Measurements from ENCODE around the gene VPS11.
A peak's percentile ranks its signal among the peaks of the same experiment; 100 is the strongest.

VPS11 gene

DNA sequence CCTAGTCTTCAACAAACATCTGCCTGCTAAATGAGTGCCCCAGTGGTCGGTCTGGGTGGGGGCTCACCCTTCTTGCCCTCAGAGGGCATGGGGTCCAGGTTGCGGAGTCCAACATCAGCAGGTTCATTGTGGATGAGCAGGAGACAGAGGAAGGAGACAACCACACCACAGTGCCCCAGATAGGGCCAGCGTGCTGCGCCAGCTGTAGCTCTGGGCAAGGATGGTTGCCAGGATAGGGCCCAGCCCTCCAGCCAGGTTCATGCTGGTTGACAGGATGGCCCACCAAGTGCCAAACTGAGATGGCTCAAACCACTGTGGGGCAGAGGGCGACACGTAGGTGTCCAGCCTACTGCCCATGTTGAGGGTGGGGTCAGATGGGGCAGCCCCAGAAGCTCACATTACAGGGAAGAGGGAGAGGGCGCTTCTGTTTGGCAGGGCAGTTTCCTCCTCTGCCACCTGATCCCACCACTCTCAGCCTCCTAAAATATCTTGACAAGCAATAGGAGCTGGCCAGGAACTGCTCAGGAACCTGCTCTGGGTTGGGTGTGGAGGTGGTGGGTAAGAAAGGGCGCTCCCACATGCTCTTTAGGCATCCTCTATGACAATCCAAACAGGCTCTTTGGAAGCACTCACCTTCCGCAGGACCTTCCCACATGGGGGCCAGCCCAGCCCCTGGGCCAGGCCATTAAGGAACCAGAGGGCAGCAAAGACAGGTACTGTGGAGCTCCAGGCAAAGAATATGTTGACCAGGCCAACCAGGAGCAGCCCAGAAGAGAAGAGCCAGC is 39.9 kb upstream of the VPS11 start:
- peak overlapping the region; percentile 88 for H3K27ac Mint-ChIP-seq
- no peaks in the 10 kb centered on the region for H3K9me3 Mint-ChIP-seq
- peaks cover 33% of the 10 kb centered on the region for H3K36me3 Mint-ChIP-seq (ENCODE audit: low read depth)
- H3K4me3 Mint-ChIP-seq = peak overlapping the region; percentile 87
- no peak for DNase-seq
- TF ChIP-seq, protein P1, sequence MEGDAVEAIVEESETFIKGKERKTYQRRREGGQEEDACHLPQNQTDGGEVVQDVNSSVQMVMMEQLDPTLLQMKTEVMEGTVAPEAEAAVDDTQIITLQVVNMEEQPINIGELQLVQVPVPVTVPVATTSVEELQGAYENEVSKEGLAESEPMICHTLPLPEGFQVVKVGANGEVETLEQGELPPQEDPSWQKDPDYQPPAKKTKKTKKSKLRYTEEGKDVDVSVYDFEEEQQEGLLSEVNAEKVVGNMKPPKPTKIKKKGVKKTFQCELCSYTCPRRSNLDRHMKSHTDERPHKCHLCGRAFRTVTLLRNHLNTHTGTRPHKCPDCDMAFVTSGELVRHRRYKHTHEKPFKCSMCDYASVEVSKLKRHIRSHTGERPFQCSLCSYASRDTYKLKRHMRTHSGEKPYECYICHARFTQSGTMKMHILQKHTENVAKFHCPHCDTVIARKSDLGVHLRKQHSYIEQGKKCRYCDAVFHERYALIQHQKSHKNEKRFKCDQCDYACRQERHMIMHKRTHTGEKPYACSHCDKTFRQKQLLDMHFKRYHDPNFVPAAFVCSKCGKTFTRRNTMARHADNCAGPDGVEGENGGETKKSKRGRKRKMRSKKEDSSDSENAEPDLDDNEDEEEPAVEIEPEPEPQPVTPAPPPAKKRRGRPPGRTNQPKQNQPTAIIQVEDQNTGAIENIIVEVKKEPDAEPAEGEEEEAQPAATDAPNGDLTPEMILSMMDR (IDR thresholded peaks at IDR 0.05) = no peak
- H3K27me3 Mint-ChIP-seq (ENCODE audit: low read depth, poor library complexity) = peaks cover 4% of the 10 kb centered on the region
- H3K4me1 Mint-ChIP-seq = peaks cover 44% of the 10 kb centered on the region

DNA sequence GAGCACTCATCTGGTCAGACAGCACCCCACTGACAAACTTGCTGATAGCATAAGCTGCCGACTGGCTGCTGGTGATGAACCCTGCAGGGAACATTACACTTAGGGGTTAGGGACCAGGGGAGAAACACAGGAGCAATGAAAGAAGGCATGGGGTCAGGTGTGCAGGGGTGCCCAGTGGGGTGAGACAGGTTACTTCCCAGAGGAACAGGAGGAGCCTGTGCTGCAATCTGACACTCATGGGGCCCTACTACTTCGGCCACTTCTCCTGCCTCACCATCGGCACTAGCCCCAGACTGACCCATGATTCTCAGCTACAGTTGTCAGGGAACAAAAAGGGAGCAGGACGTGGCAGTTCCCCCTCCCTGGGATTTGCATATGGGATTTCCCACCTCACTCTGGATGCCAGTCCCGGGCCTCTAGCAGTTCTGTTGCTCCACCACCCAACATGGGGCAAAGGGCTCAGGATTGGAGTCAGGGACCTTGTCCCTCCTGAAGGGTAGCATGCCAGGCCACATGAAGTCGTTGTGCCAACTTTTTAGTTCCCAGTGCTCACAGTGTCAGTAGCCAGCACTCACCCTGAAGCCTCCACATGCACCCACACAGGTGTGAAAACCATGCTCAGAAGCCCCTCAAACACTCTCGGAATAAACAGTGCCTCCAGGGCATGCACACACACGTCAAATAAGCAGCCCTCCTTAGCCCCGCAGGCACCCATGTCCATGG is 39.1 kb upstream of the VPS11 start:
- Mint-ChIP-seq H3K27me3 (ENCODE audit: low read depth, poor library complexity) (peaks cover 4% of the 10 kb centered on the region), H3K27ac (peak overlapping the region; percentile 96), H3K4me3 (peak overlapping the region; percentile 87), H3K4me1 (peaks cover 44% of the 10 kb centered on the region), H3K36me3 (ENCODE audit: low read depth) (peaks cover 30% of the 10 kb centered on the region), H3K9me3 (no peaks in the 10 kb centered on the region)
- TF ChIP-seq, protein P1 (IDR thresholded peaks at IDR 0.05) = no peak
- DNase-seq = no peak

DNA sequence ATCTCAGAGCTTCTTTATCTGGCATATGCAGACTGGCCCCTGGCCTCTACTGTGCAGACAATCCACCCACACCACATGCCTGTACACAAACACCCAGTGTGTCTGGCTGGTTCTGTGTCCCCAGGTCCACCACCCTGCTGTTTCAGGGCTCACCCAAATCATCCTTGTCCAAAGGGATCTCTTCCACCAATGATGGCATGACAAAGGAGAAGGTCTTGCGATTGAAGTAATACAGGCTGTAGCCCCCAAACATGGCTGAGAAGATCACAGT is 38.6 kb upstream of the VPS11 start:
- Mint-ChIP-seq H3K27me3 (ENCODE audit: low read depth, poor library complexity) (peaks cover 4% of the 10 kb centered on the region), H3K4me3 (peak overlapping the region; percentile 87), H3K9me3 (no peaks in the 10 kb centered on the region), H3K27ac (peak overlapping the region; percentile 96), H3K4me1 (peaks cover 43% of the 10 kb centered on the region), H3K36me3 (ENCODE audit: low read depth) (peaks cover 25% of the 10 kb centered on the region)
- TF ChIP-seq, protein P1 (IDR thresholded peaks at IDR 0.05) = no peak
- DNase-seq = no peak

DNA sequence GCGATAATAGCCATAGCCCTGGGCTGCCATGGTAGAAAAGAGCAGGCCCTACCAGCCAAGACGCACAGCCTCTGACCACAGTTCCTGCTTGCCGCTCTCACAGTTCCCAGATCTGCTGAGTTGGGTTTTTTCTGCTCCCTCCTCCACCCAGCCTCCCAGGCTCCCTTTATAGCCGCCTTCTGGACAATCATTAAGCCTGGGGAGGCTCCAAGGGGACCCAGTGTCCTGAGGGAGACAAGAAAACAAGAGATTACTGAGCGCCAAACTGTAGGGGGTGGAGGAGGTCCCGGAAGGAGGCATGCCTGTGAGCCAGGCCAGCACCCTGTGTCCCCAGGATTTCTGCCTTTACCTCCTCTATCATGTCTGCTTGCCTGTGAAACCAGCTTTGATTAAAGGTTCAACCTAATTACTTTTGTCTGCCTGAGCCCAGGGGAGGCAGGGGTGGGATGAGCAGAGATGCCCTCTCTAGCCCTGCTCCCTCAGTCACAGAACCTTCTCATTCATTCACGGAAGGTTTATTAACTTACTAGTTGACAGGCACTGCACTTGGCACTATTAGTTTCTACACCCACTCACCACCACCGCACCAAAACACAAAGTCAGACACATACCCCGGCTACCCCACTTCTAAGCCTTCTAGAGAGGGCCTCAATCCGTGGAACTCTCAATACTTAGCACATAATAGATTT is 38.1 kb upstream of the VPS11 start:
- TF ChIP-seq, protein P1 (IDR thresholded peaks at IDR 0.05) = no peak
- peak; percentile 20 for DNase-seq
- Mint-ChIP-seq H3K4me1 (peaks cover 38% of the 10 kb centered on the region), H3K4me3 (peak overlapping the region; percentile 87), H3K27me3 (ENCODE audit: low read depth, poor library complexity) (peaks cover 4% of the 10 kb centered on the region), H3K9me3 (no peaks in the 10 kb centered on the region), H3K36me3 (ENCODE audit: low read depth) (peaks cover 21% of the 10 kb centered on the region), H3K27ac (peak overlapping the region; percentile 96)

DNA sequence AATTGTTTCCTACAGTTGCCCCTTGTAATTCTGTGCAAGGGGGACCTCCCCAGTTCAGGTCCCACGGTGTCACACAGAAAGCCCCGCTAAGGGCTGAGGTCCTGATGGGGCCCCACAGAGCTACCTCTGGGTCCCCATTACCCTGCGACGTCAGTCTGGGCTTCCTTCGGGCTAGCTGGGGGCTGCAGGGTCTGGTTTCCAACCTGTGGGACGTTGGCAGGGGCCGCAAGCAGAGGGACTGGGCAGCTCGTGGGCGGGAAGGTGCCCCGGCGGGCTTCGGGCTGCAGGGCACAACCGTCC is 37.6 kb upstream of the VPS11 start:
- Mint-ChIP-seq H3K27ac (peak overlapping the region; percentile 92), H3K9me3 (no peaks in the 10 kb centered on the region)
- DNase-seq = no peak

More for the DNA sequence above, 37.6 kb upstream of the VPS11 start:
- Mint-ChIP-seq H3K4me1 (peaks cover 36% of the 10 kb centered on the region), H3K27me3 (ENCODE audit: low read depth, poor library complexity) (peaks cover 4% of the 10 kb centered on the region), H3K4me3 (peak overlapping the region; percentile 87), H3K36me3 (ENCODE audit: low read depth) (peaks cover 16% of the 10 kb centered on the region)
- TF ChIP-seq, protein P1 (IDR thresholded peaks at IDR 0.05) = no peak
